Measurements from ENCODE around the gene PMP22. TPM values are rescaled to one million over a fixed set of nuclear protein-coding genes. Genes with fewer than 3 reads are reported as not detected.

PMP22 gene
- total RNA-seq = 1 to 10 TPM in 1 of 3 donors, not detected in 2; 5.7 TPM
- total RNA-seq (2013) = 0.29 TPM

DNA sequence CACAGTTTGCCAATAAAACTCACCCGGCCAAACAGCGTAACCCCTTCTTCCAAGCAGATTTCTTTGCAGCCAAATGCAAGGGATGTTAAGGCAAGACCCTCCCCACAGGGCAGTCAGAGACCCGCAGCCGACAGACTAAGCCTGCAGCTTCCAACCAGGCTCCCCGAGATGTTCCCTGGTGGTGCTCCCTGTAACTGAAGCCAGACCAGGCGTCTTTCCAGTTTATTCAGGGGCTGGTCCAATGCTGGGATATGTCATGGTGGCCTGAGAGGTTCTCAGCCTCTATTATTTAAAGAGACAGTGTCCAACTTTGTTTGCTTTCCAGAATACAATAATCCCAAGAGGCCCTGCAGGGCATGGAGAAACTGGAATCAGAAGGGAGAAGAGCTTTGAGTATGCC is at the start of gene PMP22:
PMP22 (minus strand) TSS at position 196 of the 400 bp plus-strand sequence. CDS start 4,599 bp downstream, outside the sequence.
- Mint-ChIP-seq H3K9me3 (no peaks in the 10 kb centered on the region), H3K27ac (no peak within 1 kb of the TSS), H3K27me3 (ENCODE audit: low read depth in 2 of 2) (peaks cover 44 to 51% of the 10 kb centered on the region in 2 donors), H3K4me1 (peaks cover 0 to 3% of the 10 kb centered on the region in 2 donors), H3K4me3 (no peak within 1 kb of the TSS), H3K36me3 (no peaks in the 10 kb centered on the region)
- DNase-seq (no peak), ATAC-seq (no peak)
- H3K4me3 ChIP-seq (ENCODE audit: low read length) = no peak within 1 kb of the TSS
- TF ChIP-seq, protein P1, sequence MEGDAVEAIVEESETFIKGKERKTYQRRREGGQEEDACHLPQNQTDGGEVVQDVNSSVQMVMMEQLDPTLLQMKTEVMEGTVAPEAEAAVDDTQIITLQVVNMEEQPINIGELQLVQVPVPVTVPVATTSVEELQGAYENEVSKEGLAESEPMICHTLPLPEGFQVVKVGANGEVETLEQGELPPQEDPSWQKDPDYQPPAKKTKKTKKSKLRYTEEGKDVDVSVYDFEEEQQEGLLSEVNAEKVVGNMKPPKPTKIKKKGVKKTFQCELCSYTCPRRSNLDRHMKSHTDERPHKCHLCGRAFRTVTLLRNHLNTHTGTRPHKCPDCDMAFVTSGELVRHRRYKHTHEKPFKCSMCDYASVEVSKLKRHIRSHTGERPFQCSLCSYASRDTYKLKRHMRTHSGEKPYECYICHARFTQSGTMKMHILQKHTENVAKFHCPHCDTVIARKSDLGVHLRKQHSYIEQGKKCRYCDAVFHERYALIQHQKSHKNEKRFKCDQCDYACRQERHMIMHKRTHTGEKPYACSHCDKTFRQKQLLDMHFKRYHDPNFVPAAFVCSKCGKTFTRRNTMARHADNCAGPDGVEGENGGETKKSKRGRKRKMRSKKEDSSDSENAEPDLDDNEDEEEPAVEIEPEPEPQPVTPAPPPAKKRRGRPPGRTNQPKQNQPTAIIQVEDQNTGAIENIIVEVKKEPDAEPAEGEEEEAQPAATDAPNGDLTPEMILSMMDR (IDR thresholded peaks at IDR 0.05) = no peak
- intact Hi-C loops (cut with micrococcal nuclease) = no loop called here
- 86% methylated on average over 6 of the region's 6 CpGs for WGBS (ENCODE audit: insufficient coverage)
- no peak within 1 kb of the TSS for H3K27ac ChIP-seq (ENCODE audit: low read length)
- H3K9me3 ChIP-seq (ENCODE audit: control insufficient read depth, insufficient read depth, low read length) = no peaks in the 10 kb centered on the region
- peaks cover 18% of the 10 kb centered on the region for H3K27me3 ChIP-seq (ENCODE audit: control insufficient read depth, insufficient read depth, low read length)
- H3K4me1 ChIP-seq (ENCODE audit: control insufficient read depth, insufficient read depth, low read length) = peaks cover 12% of the 10 kb centered on the region
- no peaks in the 10 kb centered on the region for H3K36me3 ChIP-seq (ENCODE audit: control insufficient read depth, insufficient read depth, low read length)

DNA sequence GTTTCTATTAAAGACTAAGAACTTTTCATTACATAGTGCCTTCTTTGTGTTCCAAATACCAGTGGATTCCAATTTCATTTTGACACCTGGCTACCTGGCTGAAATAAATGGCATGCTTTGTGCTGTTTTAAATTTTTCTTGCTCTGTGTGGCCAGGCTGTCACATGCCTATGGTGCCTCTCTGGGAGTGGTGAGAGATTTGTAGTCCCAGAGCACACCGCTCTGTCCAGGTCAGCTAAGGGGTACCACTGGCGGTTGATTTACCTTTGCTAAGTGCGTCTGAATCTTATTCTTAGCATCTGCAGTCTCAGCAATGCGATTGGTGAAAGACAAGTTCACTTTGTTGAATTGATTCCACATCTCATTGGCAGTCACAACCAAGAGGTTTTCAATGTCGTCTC is 46.9 kb upstream of the PMP22 start:
- Histone ChIP-seq H3K27ac (ENCODE audit: low read length) (no peak overlapping the region), H3K4me1 (ENCODE audit: control insufficient read depth, insufficient read depth, low read length) (no peaks in the 10 kb centered on the region), H3K9me3 (ENCODE audit: control insufficient read depth, insufficient read depth, low read length) (no peaks in the 10 kb centered on the region), H3K36me3 (ENCODE audit: control insufficient read depth, insufficient read depth, low read length) (no peaks in the 10 kb centered on the region), H3K27me3 (ENCODE audit: control insufficient read depth, insufficient read depth, low read length) (no peaks in the 10 kb centered on the region), H3K4me3 (ENCODE audit: low read length) (no peak overlapping the region)
- 89% methylated on average over 5 of the region's 5 CpGs for WGBS (ENCODE audit: insufficient coverage)
- TF ChIP-seq, protein P1 (IDR thresholded peaks at IDR 0.05) = no peak
- no peaks in the 10 kb centered on the region for H3K4me1 Mint-ChIP-seq
- no peaks in the 10 kb centered on the region for H3K9me3 Mint-ChIP-seq
- no peaks in the 10 kb centered on the region for H3K36me3 Mint-ChIP-seq
- H3K27ac Mint-ChIP-seq = no peak overlapping the region
- no peak for DNase-seq
- no peak overlapping the region for H3K4me3 Mint-ChIP-seq
- no peak for ATAC-seq
- H3K27me3 Mint-ChIP-seq (ENCODE audit: low read depth in 2 of 2) = peaks cover 3 to 8% of the 10 kb centered on the region in 2 donors
- intact Hi-C loops (cut with micrococcal nuclease) = no loop called here

DNA sequence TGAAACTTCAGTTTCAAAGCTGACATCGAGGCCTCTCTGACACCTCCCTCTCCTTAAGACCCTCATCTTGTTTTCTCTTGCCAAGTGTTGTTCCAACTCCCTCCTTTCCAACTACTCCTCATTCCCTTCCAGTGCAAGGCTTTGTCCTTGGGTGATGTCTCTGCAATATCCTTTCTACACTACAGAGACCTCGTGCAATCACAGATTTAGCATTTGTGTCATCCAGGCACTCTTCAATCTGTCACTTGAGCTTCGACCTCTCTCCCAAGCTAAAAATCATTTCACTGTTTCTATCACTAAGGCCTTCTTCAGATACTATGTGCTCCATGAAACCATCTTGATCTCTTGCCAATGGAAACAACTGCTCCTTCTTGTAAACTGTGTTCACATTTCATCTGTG is 44.7 kb upstream of the PMP22 start:
- no peak for ATAC-seq
- Histone ChIP-seq H3K4me3 (ENCODE audit: low read length) (no peak overlapping the region), H3K4me1 (ENCODE audit: control insufficient read depth, insufficient read depth, low read length) (no peaks in the 10 kb centered on the region), H3K36me3 (ENCODE audit: control insufficient read depth, insufficient read depth, low read length) (no peaks in the 10 kb centered on the region), H3K27ac (ENCODE audit: low read length) (no peak overlapping the region), H3K9me3 (ENCODE audit: control insufficient read depth, insufficient read depth, low read length) (no peaks in the 10 kb centered on the region), H3K27me3 (ENCODE audit: control insufficient read depth, insufficient read depth, low read length) (no peaks in the 10 kb centered on the region)
- intact Hi-C loops (cut with micrococcal nuclease) = no loop called here
- no peaks in the 10 kb centered on the region for H3K36me3 Mint-ChIP-seq
- peaks cover 2 to 3% of the 10 kb centered on the region in 2 donors for H3K27me3 Mint-ChIP-seq (ENCODE audit: low read depth in 2 of 2)
- TF ChIP-seq, protein P1 (IDR thresholded peaks at IDR 0.05) = no peak
- H3K4me1 Mint-ChIP-seq = no peaks in the 10 kb centered on the region
- no peak overlapping the region for H3K27ac Mint-ChIP-seq
- 72% methylated on average over 3 of the region's 3 CpGs for WGBS (ENCODE audit: insufficient coverage)
- no peak for DNase-seq
- H3K4me3 Mint-ChIP-seq = no peak overlapping the region
- no peaks in the 10 kb centered on the region for H3K9me3 Mint-ChIP-seq

DNA sequence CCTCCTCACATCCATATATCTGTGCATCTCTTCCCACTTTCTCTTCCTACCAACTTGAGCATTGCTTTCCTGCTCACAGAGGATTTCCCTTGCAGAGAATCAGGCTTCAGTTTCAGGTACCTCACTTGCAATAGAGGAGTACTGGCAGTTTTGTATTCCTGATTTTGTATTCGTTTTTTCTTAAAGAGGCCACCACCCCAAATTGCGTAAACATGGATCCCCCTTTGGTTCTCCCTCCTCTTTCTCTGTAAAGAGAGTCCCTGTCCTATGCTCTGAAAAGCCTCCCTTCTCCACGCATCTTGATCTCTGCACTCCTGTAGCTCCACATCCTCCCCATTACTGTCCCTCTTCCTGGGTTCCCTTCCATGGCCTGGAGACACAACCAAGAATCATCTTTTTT is 44.1 kb upstream of the PMP22 start:
- Mint-ChIP-seq H3K27ac (no peak overlapping the region), H3K4me3 (no peak overlapping the region), H3K36me3 (no peaks in the 10 kb centered on the region), H3K9me3 (no peaks in the 10 kb centered on the region), H3K4me1 (no peaks in the 10 kb centered on the region), H3K27me3 (ENCODE audit: low read depth in 2 of 2) (no peaks in the 10 kb centered on the region)
- no peaks in the 10 kb centered on the region for H3K9me3 ChIP-seq (ENCODE audit: control insufficient read depth, insufficient read depth, low read length)
- no peak overlapping the region for H3K4me3 ChIP-seq (ENCODE audit: low read length)
- no peaks in the 10 kb centered on the region for H3K27me3 ChIP-seq (ENCODE audit: control insufficient read depth, insufficient read depth, low read length)
- no peaks in the 10 kb centered on the region for H3K36me3 ChIP-seq (ENCODE audit: control insufficient read depth, insufficient read depth, low read length)
- DNase-seq = no peak
- 91% methylated on average over 3 of the region's 3 CpGs for WGBS (ENCODE audit: insufficient coverage)
- H3K4me1 ChIP-seq (ENCODE audit: control insufficient read depth, insufficient read depth, low read length) = no peaks in the 10 kb centered on the region
- TF ChIP-seq, protein P1 (IDR thresholded peaks at IDR 0.05) = no peak
- no peak for ATAC-seq
- intact Hi-C loops (cut with micrococcal nuclease) = no loop called here
- H3K27ac ChIP-seq (ENCODE audit: low read length) = no peak overlapping the region
